Activated T-cell treated with anti-CD3 and anti-CD28 coated beads for 24 hours (primary cell): ENCODE data around the gene P4HA2.
"Not testable (repeated sequence)": the region's sequence is repeated elsewhere in the genome, so short reads cannot be mapped to it uniquely, and the experiment has no call there.

Experiments used
- DNase-seq: peaks from one replicate; pipeline ENCODE4 v3.0.0-alpha.2; 2020; ENCODE audit warnings: low read depth

The P4HA2 gene

GRCh38 chr5:132199116-132199680 is 28.5 kb downstream of the P4HA2 start:
- DNase-seq: no peak

- DNase-seq: no peak
Measured at GRCh38 chr5:132198571-132198970, 29.1 kb downstream of the P4HA2 start.

GRCh38 chr5:132195727-132196126 is 31.9 kb downstream of the P4HA2 start:
- DNase-seq: no peak

GRCh38 chr5:132193165-132193694 is 34.4 kb downstream of the P4HA2 start:
- no peak for DNase-seq

GRCh38 chr5:132190161-132190817 is 37.4 kb downstream of the P4HA2 start:
- DNase-seq: peak; percentile 15

GRCh38 chr5:132184588-132184987 is 43.1 kb downstream of the P4HA2 start:
- DNase-seq: no peak

GRCh38 chr5:132183723-132184122 is 43.9 kb downstream of the P4HA2 start:
- no peak for DNase-seq

- no peak for DNase-seq
Measured at GRCh38 chr5:132182359-132183040, 45.2 kb downstream of the P4HA2 start.

GRCh38 chr5:132181011-132181629 is 46.5 kb downstream of the P4HA2 start:
- no peak for DNase-seq

GRCh38 chr5:132180134-132180745 is 47.4 kb downstream of the P4HA2 start:
- no peak for DNase-seq

- DNase-seq: no peak
Measured at GRCh38 chr5:132179405-132179804, 48.2 kb downstream of the P4HA2 start.

GRCh38 chr5:132177691-132178149 is 49.9 kb downstream of the P4HA2 start:
- no peak for DNase-seq

- DNase-seq: no peak
Measured at GRCh38 chr5:132176987-132177386, 50.7 kb downstream of the P4HA2 start.

- no peak for DNase-seq
Measured at GRCh38 chr5:132176521-132176945, 51.1 kb downstream of the P4HA2 start.

GRCh38 chr5:132162945-132163344 is 64.7 kb downstream of the P4HA2 start:
- no peak for DNase-seq

- DNase-seq: not testable (repeated sequence)
Measured at GRCh38 chr5:132161574-132162326, 65.9 kb downstream of the P4HA2 start.

GRCh38 chr5:132156413-132156812 is 71.2 kb downstream of the P4HA2 start:
- no peak for DNase-seq

GRCh38 chr5:132150565-132150964 is 77.1 kb downstream of the P4HA2 start:
- no peak for DNase-seq

- no peak for DNase-seq
Measured at GRCh38 chr5:132147663-132148062, 80.0 kb downstream of the P4HA2 start.

- not testable (repeated sequence) for DNase-seq
Measured at GRCh38 chr5:132145326-132145725, 82.3 kb downstream of the P4HA2 start.

- no peak for DNase-seq
Measured at GRCh38 chr5:132143148-132143547, 84.5 kb downstream of the P4HA2 start.
